GM10266 (cell line): ENCODE results near the gene PSTPIP1.

Source experiments
- DNase-seq: peaks from one replicate; pipeline ENCODE4 v3.0.0; 2012; ENCODE audit errors: extremely low spot score
- CTCF ChIP-seq: IDR thresholded peaks from 2 replicates; pipeline ENCODE4 v1.5.1; 2012; ENCODE audit warnings: mild to moderate bottlenecking, low read depth; ENCODE audit not compliant: control insufficient read depth, insufficient read depth; ENCODE audit errors: missing control alignments

Gene PSTPIP1

DNA sequence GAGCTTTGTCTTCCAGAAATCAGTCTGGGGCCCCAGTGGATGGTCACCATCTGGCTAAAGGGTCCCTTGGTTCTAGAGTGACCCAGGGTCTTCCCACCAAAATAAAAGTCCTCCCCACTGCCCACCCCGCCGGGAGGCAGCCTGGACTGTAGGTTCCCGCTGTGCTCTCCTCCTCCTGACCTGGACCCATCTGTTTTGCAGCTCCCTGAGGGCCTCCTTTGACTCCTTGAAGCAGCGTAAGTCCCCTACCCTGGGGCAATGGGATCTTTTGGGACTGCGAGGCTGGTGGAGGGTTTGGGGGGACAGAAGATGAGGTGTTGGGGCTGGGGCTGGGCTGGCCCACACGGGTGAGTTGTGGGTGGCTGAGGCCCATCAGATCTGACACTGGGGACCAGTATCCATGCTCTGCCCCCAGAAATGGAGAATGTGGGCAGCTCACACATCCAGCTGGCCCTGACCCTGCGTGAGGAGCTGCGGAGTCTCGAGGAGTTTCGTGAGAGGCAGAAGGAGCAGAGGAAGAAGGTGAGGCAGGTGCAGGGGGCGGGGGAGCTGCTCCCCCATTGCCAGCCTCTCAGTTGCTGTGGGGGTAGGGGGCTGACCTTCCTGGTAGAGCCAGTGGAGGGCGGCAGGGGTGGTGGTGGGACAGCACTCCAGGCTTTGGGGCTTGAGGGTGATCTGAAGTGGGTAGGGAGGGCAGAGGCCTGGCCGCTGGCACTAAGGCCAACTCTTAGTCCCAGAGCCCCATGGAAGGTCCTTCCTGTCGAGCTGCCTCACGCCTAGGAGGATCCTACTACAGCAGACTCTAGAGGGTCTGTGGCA, 30.4 kb downstream of the PSTPIP1 start:
- TF ChIP-seq CTCF = no peak
- no peak for DNase-seq

DNA sequence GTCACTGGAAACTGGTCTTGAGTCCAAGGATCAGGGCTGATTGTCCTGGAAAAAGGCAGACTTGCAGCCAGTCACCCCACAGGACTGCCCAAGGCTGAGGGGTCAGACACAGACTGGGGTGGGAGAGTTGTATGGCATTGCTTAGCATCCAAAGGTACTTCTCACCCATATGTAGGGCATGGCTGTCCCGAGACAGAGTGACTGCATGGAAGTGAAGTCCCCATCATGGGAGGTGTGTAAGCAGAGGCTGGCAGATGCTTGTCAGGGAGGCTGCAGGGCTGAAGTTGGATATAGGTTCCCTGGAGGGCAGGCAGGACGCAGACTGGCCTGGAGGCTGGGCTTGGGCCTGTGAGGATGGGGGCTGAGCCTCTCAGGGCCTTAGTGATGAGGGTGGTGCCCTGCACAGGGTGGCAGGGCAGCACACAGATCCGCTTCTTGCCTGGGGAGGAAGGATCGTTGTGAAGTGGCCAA, 31.1 kb downstream of the PSTPIP1 start:
- no peak for TF ChIP-seq CTCF
- no peak for DNase-seq

- TF ChIP-seq CTCF = no peak
- DNase-seq = no peak
Observed at GRCh38 chr15:77026501-77027110, 31.7 kb downstream of the PSTPIP1 start.

- DNase-seq = no peak
- TF ChIP-seq CTCF = no peak
Observed at GRCh38 chr15:77027111-77027696, 32.3 kb downstream of the PSTPIP1 start.

GRCh38 chr15:77027697-77028450, 32.9 kb downstream of the PSTPIP1 start:
- DNase-seq = no peak

More at GRCh38 chr15:77027697-77028450, 32.9 kb downstream of the PSTPIP1 start:
- no peak for TF ChIP-seq CTCF
